Measurements from ENCODE around the gene CNIH2.

Gene CNIH2

GRCh38 chr11:66268952-66269905, 8.7 kb upstream of the CNIH2 start (continued):
- no peak for TF ChIP-seq KLF17 (tag by site-specific recombination; IDR thresholded peaks at IDR 0.05)
- TF ChIP-seq ZNF292 (tag by site-specific recombination; IDR thresholded peaks at IDR 0.05; ENCODE audit: borderline replicate concordance, low read depth), result no peak
- no peak for TF ChIP-seq ZNF514 (tag by site-specific recombination; IDR thresholded peaks at IDR 0.05)
- TF ChIP-seq ZBTB7A (tag by site-specific recombination; IDR thresholded peaks at IDR 0.05; ENCODE audit: low read depth), result no peak
- TF ChIP-seq ZNF350 (tag by site-specific recombination; IDR thresholded peaks at IDR 0.05), result no peak
- TF ChIP-seq ZNF2 (tag by site-specific recombination; IDR thresholded peaks at IDR 0.05), result no peak
- TF ChIP-seq ZNF558 (tag by site-specific recombination; IDR thresholded peaks at IDR 0.05), result no peak
- TF ChIP-seq SALL2 (tag by site-specific recombination; IDR thresholded peaks at IDR 0.05; ENCODE audit: borderline replicate concordance), result no peak
- TF ChIP-seq ZNF155 (tag by site-specific recombination; IDR thresholded peaks at IDR 0.05), result no peak
- no peak for TF ChIP-seq ZNF26 (tag by site-specific recombination; IDR thresholded peaks at IDR 0.05)
- TF ChIP-seq ZNF664 (tag by site-specific recombination; IDR thresholded peaks at IDR 0.05), result peak; percentile 88
- TF ChIP-seq GLIS2 (tag by site-specific recombination; IDR thresholded peaks at IDR 0.05), result peak; percentile 81
- 0 out of 2 replicates have a peak, but pooled peaks have one; percentile 11 for TF ChIP-seq ZNF623 (tag by site-specific recombination; IDR thresholded peaks at IDR 0.05)
- no peak for TF ChIP-seq RBAK (tag by site-specific recombination; IDR thresholded peaks at IDR 0.05)
- no peak for TF ChIP-seq ZNF37A (tag by site-specific recombination; IDR thresholded peaks at IDR 0.05)
- no peak for TF ChIP-seq ZNF10 (tag by site-specific recombination; IDR thresholded peaks at IDR 0.05)
- TF ChIP-seq SP7 (tag by site-specific recombination; IDR thresholded peaks at IDR 0.05), result peak; percentile 12; the same call in 1 of the 2 replicates
- TF ChIP-seq ZNF366 (tag by site-specific recombination; conservative IDR thresholded peaks at IDR 0.05), result no peak
- TF ChIP-seq ZNF501 (tag by site-specific recombination; IDR thresholded peaks at IDR 0.05), result 0 out of 2 replicates have a peak, but pooled peaks have one; percentile 19
- peak; percentile 94 for TF ChIP-seq PRDM10 (tag by site-specific recombination; IDR thresholded peaks at IDR 0.05)
- no peak for TF ChIP-seq INSM2 (tag by site-specific recombination; IDR thresholded peaks at IDR 0.05)
- TF ChIP-seq ZNF404 (tag by site-specific recombination; IDR thresholded peaks at IDR 0.05), result no peak
- TF ChIP-seq ZNF580 (tag by site-specific recombination; IDR thresholded peaks at IDR 0.05), result no peak
- TF ChIP-seq ZSCAN23 (tag by site-specific recombination; IDR thresholded peaks at IDR 0.05), result no peak
- no peak for TF ChIP-seq ZNF561 (tag by site-specific recombination; IDR thresholded peaks at IDR 0.05; ENCODE audit: borderline replicate concordance)
- TF ChIP-seq ZNF140 (tag by site-specific recombination; IDR thresholded peaks at IDR 0.05), result no peak
- 0 out of 2 replicates have a peak, but pooled peaks have one; percentile 4 for TF ChIP-seq IKZF3 (tag by site-specific recombination; IDR thresholded peaks at IDR 0.05)
- TF ChIP-seq ZNF645 (tag by site-specific recombination; IDR thresholded peaks at IDR 0.05), result no peak
